OCI-LY1 (cell line): ENCODE results near the gene EXOSC10.

ENCODE experiments used
- H2AFZ ChIP-seq: fragments of 200-600 bp; sonication (generic), shearing (Covaris generic); 2 replicates; pipeline ENCODE4 v1.6.0; 2014; ENCODE audit warnings: antibody characterized with exemption, mild to moderate bottlenecking, low read length
- H3F3A ChIP-seq: fragments of 200-600 bp; sonication (generic), shearing (Covaris generic); 2 replicates; pipeline ENCODE4 v1.6.0; 2014; ENCODE audit warnings: mild to moderate bottlenecking, antibody characterized with exemption, low read length, moderate library complexity; ENCODE audit not compliant: insufficient read depth
- H3K27ac ChIP-seq: fragments of 200-600 bp; sonication (generic); 2 replicates; pipeline ENCODE4 v1.5.1; 2014; ENCODE audit warnings: low read length, mixed run types, mild to moderate bottlenecking, low read depth; ENCODE audit not compliant: poor library complexity, severe bottlenecking
- H3K27me3 ChIP-seq: fragments of 200-600 bp; sonication (generic); 2 replicates; pipeline ENCODE4 v1.6.0; 2014; ENCODE audit warnings: antibody characterized with exemption, mild to moderate bottlenecking, low read length, moderate library complexity; ENCODE audit not compliant: insufficient read depth
- H3K36me3 ChIP-seq: fragments of 200-600 bp; sonication (generic); 2 replicates; pipeline ENCODE4 v1.6.1; 2014; ENCODE audit warnings: mild to moderate bottlenecking, antibody characterized with exemption, low read length, moderate library complexity, mixed read lengths; ENCODE audit not compliant: insufficient read depth
- H3K4me1 ChIP-seq: fragments of 200-600 bp; sonication (generic); 2 replicates; pipeline ENCODE4 v1.5.1; 2014; ENCODE audit warnings: mild to moderate bottlenecking, low read length, moderate library complexity; ENCODE audit not compliant: insufficient read depth, severe bottlenecking
- H3K4me2 ChIP-seq: fragments of 200-600 bp; sonication (generic), shearing (Covaris generic); 2 replicates; pipeline ENCODE4 v1.6.1; 2014; ENCODE audit warnings: low read length
- H3K4me3 ChIP-seq: fragments of 200-600 bp; sonication (generic); 2 replicates; pipeline ENCODE4 v1.5.1; 2014; ENCODE audit warnings: low read length, low read depth, mild to moderate bottlenecking, mixed read lengths; ENCODE audit not compliant: poor library complexity, severe bottlenecking
- H3K79me2 ChIP-seq: fragments of 200-600 bp; shearing (Covaris generic); 2 replicates; pipeline ENCODE4 v1.6.1; 2016; ENCODE audit warnings: mixed run types, low read length, mixed read lengths; ENCODE audit not compliant: insufficient read depth
- H3K9ac ChIP-seq: fragments of 200-600 bp; sonication (generic), shearing (Covaris generic); 2 replicates; pipeline ENCODE4 v1.6.1; 2014; ENCODE audit warnings: mild to moderate bottlenecking, low read length, mixed read lengths
- H3K9me2 ChIP-seq: fragments of 200-600 bp; sonication (generic), shearing (Covaris generic); 2 replicates; pipeline ENCODE4 v1.6.1; 2014; ENCODE audit warnings: low read depth, mild to moderate bottlenecking, low read length, mixed read lengths
- H3K9me3 ChIP-seq: fragments of 200-600 bp; shearing (Covaris generic); 2 replicates; pipeline ENCODE4 v1.6.1; 2014; ENCODE audit warnings: low read length, mixed read lengths
- H4K20me1 ChIP-seq: fragments of 200-600 bp; sonication (generic), shearing (Covaris generic); 2 replicates; pipeline ENCODE4 v1.6.0; 2016; ENCODE audit warnings: mild to moderate bottlenecking, low read length; ENCODE audit not compliant: insufficient read depth
- EZH2 ChIP-seq: fragments of 200-600 bp; sonication (generic), shearing (Covaris generic); IDR thresholded peaks from 2 replicates; pipeline ENCODE4 v1.8.0; 2017; ENCODE audit warnings: borderline replicate concordance, mixed run types, mild to moderate bottlenecking, antibody characterized with exemption, low read length, moderate library complexity, mixed read lengths
- TF ChIP-seq, protein P1 (sequence below): fragments of 200-600 bp; sonication (generic), shearing (Covaris generic); IDR thresholded peaks from 2 replicates; pipeline ENCODE4 v1.5.1; 2017; ENCODE audit warnings: mild to moderate bottlenecking, antibody characterized with exemption, low read length, moderate library complexity, mixed read lengths

EXOSC10 gene

DNA sequence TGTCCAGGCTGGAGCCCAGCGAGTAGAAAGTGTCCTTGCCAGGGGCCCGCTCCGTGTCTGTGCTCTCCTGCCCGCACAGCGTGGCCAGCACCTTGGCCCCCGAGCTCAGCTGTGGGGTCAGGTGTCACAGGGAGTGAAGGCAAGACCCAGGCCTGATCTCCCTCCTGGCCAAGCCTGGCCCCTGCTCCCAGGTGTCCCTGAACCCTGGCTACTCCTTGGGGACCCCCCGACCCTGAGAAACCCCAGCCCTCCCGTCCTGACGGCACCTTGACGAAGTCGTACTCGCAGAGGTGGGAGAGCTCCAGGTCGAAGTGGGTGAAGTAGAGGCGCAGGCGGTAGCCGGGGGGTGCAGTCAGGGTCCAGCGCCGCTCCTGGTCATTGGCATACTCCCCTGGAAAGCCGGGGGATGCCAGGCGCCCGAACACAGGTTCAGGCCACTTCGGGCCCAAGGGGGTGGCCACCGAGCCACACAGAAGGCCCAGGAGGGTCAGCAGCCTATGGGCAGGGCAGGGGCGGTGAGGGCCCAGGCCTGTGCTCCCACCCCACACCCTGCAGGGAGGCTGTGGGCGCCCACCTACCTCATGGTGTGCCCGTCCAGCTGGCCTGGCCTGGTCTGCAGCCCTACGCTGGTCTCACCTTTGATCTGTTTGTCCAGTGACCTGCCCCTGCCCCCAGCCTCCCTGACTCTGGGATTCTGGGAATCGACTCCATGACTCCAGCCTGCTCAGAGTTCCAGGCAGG lies 52.9 kb downstream of the EXOSC10 start, which contains the start of gene MASP2:
MASP2 (minus strand) TSS at position 615 of the 741 bp plus-strand sequence; CDS start at position 583, 32 bp downstream.
- H3K9me3 ChIP-seq = no peaks in the 10 kb centered on the region
- no peaks in the 10 kb centered on the region for H3F3A ChIP-seq
- H3K4me3 ChIP-seq = no peak within 1 kb of the TSS
- H4K20me1 ChIP-seq = no peaks in the 10 kb centered on the region
- TF ChIP-seq EZH2 = no peak
- TF ChIP-seq, protein P1, sequence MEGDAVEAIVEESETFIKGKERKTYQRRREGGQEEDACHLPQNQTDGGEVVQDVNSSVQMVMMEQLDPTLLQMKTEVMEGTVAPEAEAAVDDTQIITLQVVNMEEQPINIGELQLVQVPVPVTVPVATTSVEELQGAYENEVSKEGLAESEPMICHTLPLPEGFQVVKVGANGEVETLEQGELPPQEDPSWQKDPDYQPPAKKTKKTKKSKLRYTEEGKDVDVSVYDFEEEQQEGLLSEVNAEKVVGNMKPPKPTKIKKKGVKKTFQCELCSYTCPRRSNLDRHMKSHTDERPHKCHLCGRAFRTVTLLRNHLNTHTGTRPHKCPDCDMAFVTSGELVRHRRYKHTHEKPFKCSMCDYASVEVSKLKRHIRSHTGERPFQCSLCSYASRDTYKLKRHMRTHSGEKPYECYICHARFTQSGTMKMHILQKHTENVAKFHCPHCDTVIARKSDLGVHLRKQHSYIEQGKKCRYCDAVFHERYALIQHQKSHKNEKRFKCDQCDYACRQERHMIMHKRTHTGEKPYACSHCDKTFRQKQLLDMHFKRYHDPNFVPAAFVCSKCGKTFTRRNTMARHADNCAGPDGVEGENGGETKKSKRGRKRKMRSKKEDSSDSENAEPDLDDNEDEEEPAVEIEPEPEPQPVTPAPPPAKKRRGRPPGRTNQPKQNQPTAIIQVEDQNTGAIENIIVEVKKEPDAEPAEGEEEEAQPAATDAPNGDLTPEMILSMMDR = no peak
- no peaks in the 10 kb centered on the region for H3K79me2 ChIP-seq
- no peak within 1 kb of the TSS for H2AFZ ChIP-seq
- H3K9ac ChIP-seq = no peak within 1 kb of the TSS
- H3K36me3 ChIP-seq = no peaks in the 10 kb centered on the region
- no peaks in the 10 kb centered on the region for H3K27me3 ChIP-seq
- H3K4me2 ChIP-seq = no peak within 1 kb of the TSS
- H3K9me2 ChIP-seq = no peaks in the 10 kb centered on the region
- H3K27ac ChIP-seq = no peak within 1 kb of the TSS
- peaks cover 6% of the 10 kb centered on the region for H3K4me1 ChIP-seq

- Histone ChIP-seq H3K9me2 (no peaks in the 10 kb centered on the region), H4K20me1 (no peaks in the 10 kb centered on the region), H3K9ac (no peak overlapping the region), H3F3A (no peaks in the 10 kb centered on the region), H3K9me3 (no peaks in the 10 kb centered on the region), H3K36me3 (no peaks in the 10 kb centered on the region), H3K79me2 (no peaks in the 10 kb centered on the region), H3K27me3 (no peaks in the 10 kb centered on the region), H3K4me2 (no peak overlapping the region), H3K4me1 (peaks cover under 1% of the 10 kb centered on the region), H3K4me3 (no peak overlapping the region), H3K27ac (no peak overlapping the region), H2AFZ (no peak overlapping the region)
- TF ChIP-seq EZH2 = no peak
- TF ChIP-seq, protein P1 = no peak
Observed at GRCh38 chr1:11046270-11046566, 53.5 kb downstream of the EXOSC10 start.

DNA sequence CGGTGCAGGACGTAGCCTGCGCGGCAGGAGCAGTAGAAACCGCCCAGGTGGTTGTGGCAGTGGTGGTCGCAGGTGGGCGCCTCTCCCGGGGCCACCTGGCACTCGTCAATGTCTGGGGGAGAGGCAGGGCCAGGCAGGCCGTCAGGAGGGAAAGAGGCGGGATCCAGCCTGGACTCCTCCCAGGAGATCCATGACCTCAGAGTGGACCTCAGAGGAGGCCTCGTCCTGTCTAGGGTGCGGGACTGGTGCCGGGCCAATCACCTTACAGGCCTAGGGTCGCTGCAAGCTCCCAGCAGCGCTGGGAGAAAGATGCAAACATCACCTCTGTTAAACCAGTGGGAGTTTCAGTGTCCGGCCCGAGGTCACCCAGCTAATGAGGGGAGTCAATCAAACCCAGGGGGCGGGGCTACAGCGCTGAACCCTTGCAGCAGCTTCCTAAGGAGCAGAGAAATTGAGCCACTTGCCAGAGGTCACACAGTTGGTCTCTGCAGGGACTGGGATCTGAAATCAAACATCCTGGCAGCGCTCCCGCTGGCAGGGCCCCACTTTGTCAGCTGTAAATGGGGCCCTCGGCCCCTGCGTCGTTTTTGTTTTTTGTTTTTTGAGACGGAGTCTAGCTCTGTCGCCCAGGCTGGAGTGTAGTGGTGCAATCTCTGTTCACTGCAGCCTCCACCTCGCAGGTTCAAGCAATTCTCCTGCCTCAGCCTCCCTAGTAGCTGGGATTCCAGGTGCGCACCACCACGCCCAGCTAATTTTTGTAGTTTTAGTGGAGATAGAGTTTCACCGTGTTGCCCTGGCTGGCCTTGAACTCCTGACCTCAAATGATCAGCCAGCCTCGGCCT lies 54.0 kb downstream of the EXOSC10 start:
- H2AFZ ChIP-seq = no peak overlapping the region
- H3K4me2 ChIP-seq = no peak overlapping the region
- no peaks in the 10 kb centered on the region for H3K9me3 ChIP-seq

More for the DNA sequence above, 54.0 kb downstream of the EXOSC10 start:
- H3K27me3 ChIP-seq = no peaks in the 10 kb centered on the region
- H3K36me3 ChIP-seq = no peaks in the 10 kb centered on the region
- TF ChIP-seq EZH2 = no peak
- TF ChIP-seq, protein P1 = no peak
- no peaks in the 10 kb centered on the region for H3K9me2 ChIP-seq
- H3K4me1 ChIP-seq = no peaks in the 10 kb centered on the region
- H3K79me2 ChIP-seq = no peaks in the 10 kb centered on the region
- H4K20me1 ChIP-seq = no peaks in the 10 kb centered on the region
- no peaks in the 10 kb centered on the region for H3F3A ChIP-seq
- no peak overlapping the region for H3K27ac ChIP-seq
- no peak overlapping the region for H3K4me3 ChIP-seq
- H3K9ac ChIP-seq = no peak overlapping the region
